SK-N-SH treated with all-trans-retinoic acid at 6 μM for 48 hours (cell line): ENCODE data around the gene HOXB13.

ENCODE experiments used
- ATAC-seq: fragments of 200-7000 bp; cut with Tn5 transposase; 3 replicates; pipeline ENCODE4 v1.9.1; 2020; ENCODE audit warnings: mild to moderate bottlenecking, moderate library complexity
- ARNTL ChIP-seq: fragments of 450-650 bp; formaldehyde crosslinking; IDR thresholded peaks from 2 replicates; pipeline ENCODE4 v1.5.0; 2020; ENCODE audit warnings: low read depth, mild to moderate bottlenecking, moderate library complexity, borderline replicate concordance
- CSDC2 ChIP-seq: fragments of 250-450 bp; sonication (Bioruptor Pico); IDR thresholded peaks from 2 replicates; pipeline ENCODE4 v1.5.0; 2020; ENCODE audit warnings: mild to moderate bottlenecking, moderate library complexity
- CSRNP3 ChIP-seq: fragments of 250-450 bp; sonication (Bioruptor Pico); IDR thresholded peaks from 2 replicates; pipeline ENCODE4 v1.5.1; 2021; ENCODE audit warnings: mild to moderate bottlenecking, moderate library complexity
- GLIS3 ChIP-seq: fragments of 250-450 bp; sonication (Bioruptor Pico); IDR thresholded peaks from 2 replicates; pipeline ENCODE4 v1.5.0; 2020; ENCODE audit warnings: mild to moderate bottlenecking, moderate library complexity
- OSR1 ChIP-seq: fragments of 250-450 bp; sonication (Bioruptor Pico); IDR thresholded peaks from 2 replicates; pipeline ENCODE4 v1.8.0; 2022; ENCODE audit warnings: moderate library complexity, mild to moderate bottlenecking, inconsistent platforms
- POU6F1 ChIP-seq: fragments of 250-450 bp; sonication (Bioruptor Pico); IDR thresholded peaks from 2 replicates; pipeline ENCODE4 v1.8.0; 2021; ENCODE audit warnings: low read depth, mild to moderate bottlenecking, moderate library complexity, borderline replicate concordance
- PPARA ChIP-seq: fragments of 250-450 bp; sonication (Bioruptor Pico); IDR thresholded peaks from 2 replicates; pipeline ENCODE4 v1.5.0; 2020; ENCODE audit warnings: mild to moderate bottlenecking, borderline replicate concordance
- RARB ChIP-seq: fragments of 250-450 bp; sonication (Bioruptor Pico); IDR thresholded peaks from 2 replicates; pipeline ENCODE4 v1.8.0; 2021; ENCODE audit warnings: mild to moderate bottlenecking, moderate library complexity
- SNAI2 ChIP-seq: fragments of 250-450 bp; sonication (Bioruptor Pico); IDR thresholded peaks from 2 replicates; pipeline ENCODE4 v1.5.0; 2020; ENCODE audit warnings: mild to moderate bottlenecking, moderate library complexity
- TOX ChIP-seq: fragments of 250-450 bp; sonication (Bioruptor Pico); IDR thresholded peaks from 2 replicates; pipeline ENCODE4 v1.8.0; 2021; ENCODE audit warnings: mild to moderate bottlenecking, moderate library complexity, borderline replicate concordance
- TSHZ2 ChIP-seq: fragments of 250-450 bp; sonication (Bioruptor Pico); IDR thresholded peaks from 2 replicates; pipeline ENCODE4 v1.5.0; 2020; ENCODE audit warnings: mild to moderate bottlenecking, moderate library complexity
- ZC3H10 ChIP-seq: fragments of 250-450 bp; sonication (Bioruptor Pico); IDR thresholded peaks from 2 replicates; pipeline ENCODE4 v1.5.1; 2021; ENCODE audit warnings: mild to moderate bottlenecking, moderate library complexity
- ZFP3 ChIP-seq: fragments of 250-450 bp; sonication (Bioruptor Pico); IDR thresholded peaks from 2 replicates; pipeline ENCODE4 v1.5.0; 2020; ENCODE audit warnings: mild to moderate bottlenecking, moderate library complexity
- ZFP30 ChIP-seq: fragments of 450-650 bp; formaldehyde crosslinking; IDR thresholded peaks from 2 replicates; pipeline ENCODE4 v1.5.0; 2022; ENCODE audit warnings: mild to moderate bottlenecking, moderate library complexity
- ZNF70 ChIP-seq: fragments of 450-650 bp; formaldehyde crosslinking; IDR thresholded peaks from 2 replicates; pipeline ENCODE4 v1.5.0; 2020; ENCODE audit warnings: mild to moderate bottlenecking, moderate library complexity
- ZNF8 ChIP-seq: fragments of 450-650 bp; formaldehyde crosslinking; IDR thresholded peaks from 2 replicates; pipeline ENCODE4 v1.5.0; 2020; ENCODE audit warnings: mild to moderate bottlenecking, moderate library complexity
- TF ChIP-seq, protein P1 (sequence below): fragments of 250-450 bp; sonication (Bioruptor Pico); IDR thresholded peaks from 2 replicates; pipeline ENCODE4 v1.8.0; 2020; ENCODE audit warnings: mild to moderate bottlenecking, moderate library complexity, borderline replicate concordance

The HOXB13 gene

GRCh38 chr17:48760411-48760810 lies 31.9 kb upstream of the HOXB13 start:
- TF ChIP-seq SNAI2 (CRISPR knock-in tag) (no peak), PPARA (CRISPR knock-in tag) (no peak), POU6F1 (CRISPR knock-in tag) (no peak), TSHZ2 (CRISPR knock-in tag) (no peak), TOX (CRISPR knock-in tag) (no peak), ZFP30 (CRISPR knock-in tag) (no peak)
- TF ChIP-seq, all 23 proteins: peak for 0
- ATAC-seq: peak; percentile 22; the same call in 1 of the 3 replicates

GRCh38 chr17:48759288-48759687 lies 30.7 kb upstream of the HOXB13 start:
- no peak for ATAC-seq
- TF ChIP-seq GLIS3: no peak
- TF ChIP-seq ARNTL (CRISPR knock-in tag): no peak
- TF ChIP-seq ZC3H10 (CRISPR knock-in tag): no peak

DNA sequence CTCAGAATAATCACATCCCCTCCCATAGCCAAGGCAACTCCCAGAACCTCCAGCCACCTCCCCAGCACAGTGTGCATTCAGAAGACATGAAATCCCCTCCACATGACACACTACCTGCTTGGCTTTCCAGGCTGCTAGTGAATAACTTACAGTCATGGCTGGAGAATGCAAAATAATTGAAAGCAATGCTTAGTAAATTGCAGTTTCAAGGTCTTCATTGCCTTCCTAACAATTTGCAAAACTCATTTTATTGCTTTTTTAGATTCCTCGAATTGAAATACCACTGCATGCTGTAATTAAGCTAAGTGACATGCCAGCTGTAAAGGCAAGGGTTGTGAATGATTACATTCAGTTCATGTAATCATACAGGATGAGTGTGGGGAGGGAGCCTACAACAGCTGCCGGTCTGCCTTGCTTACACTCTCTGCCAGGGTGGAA lies 29.0 kb upstream of the HOXB13 start:
- no peak for ATAC-seq
- no peak for TF ChIP-seq ZNF8 (CRISPR knock-in tag)
- TF ChIP-seq CSDC2 (CRISPR knock-in tag): no peak
- no peak for TF ChIP-seq ZNF70
- no peak for TF ChIP-seq ZFP3 (CRISPR knock-in tag)
- no peak for TF ChIP-seq GLIS3
- TF ChIP-seq SNAI2 (CRISPR knock-in tag): no peak
- TF ChIP-seq TSHZ2 (CRISPR knock-in tag): no peak
- TF ChIP-seq ZFP30 (CRISPR knock-in tag): no peak
- no peak for TF ChIP-seq ARNTL (CRISPR knock-in tag)
- TF ChIP-seq OSR1 (CRISPR knock-in tag): no peak
- TF ChIP-seq CSRNP3 (CRISPR knock-in tag): no peak
- TF ChIP-seq, protein P1, sequence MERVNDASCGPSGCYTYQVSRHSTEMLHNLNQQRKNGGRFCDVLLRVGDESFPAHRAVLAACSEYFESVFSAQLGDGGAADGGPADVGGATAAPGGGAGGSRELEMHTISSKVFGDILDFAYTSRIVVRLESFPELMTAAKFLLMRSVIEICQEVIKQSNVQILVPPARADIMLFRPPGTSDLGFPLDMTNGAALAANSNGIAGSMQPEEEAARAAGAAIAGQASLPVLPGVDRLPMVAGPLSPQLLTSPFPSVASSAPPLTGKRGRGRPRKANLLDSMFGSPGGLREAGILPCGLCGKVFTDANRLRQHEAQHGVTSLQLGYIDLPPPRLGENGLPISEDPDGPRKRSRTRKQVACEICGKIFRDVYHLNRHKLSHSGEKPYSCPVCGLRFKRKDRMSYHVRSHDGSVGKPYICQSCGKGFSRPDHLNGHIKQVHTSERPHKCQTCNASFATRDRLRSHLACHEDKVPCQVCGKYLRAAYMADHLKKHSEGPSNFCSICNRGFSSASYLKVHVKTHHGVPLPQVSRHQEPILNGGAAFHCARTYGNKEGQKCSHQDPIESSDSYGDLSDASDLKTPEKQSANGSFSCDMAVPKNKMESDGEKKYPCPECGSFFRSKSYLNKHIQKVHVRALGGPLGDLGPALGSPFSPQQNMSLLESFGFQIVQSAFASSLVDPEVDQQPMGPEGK (CRISPR knock-in tag): no peak
- no peak for TF ChIP-seq TOX (CRISPR knock-in tag)
- TF ChIP-seq RARB (CRISPR knock-in tag): no peak
- no peak for TF ChIP-seq ZC3H10 (CRISPR knock-in tag)
- TF ChIP-seq POU6F1 (CRISPR knock-in tag): no peak
